ENCODE data around the gene MEIS2.

MEIS2 gene

GRCh38 chr15:37100109-37100965, at the start of gene MEIS2:
MEIS2 (minus strand) TSS chr15:37100549; CDS start chr15:37099466, 1,083 bp downstream.
- peak; percentile 65 to 69 for DNase-seq

- no peak for DNase-seq
Measured at GRCh38 chr15:37149146-37149545, 48.8 kb upstream of the MEIS2 start.

- DNase-seq: no peak
Measured at GRCh38 chr15:37148714-37149113, 48.4 kb upstream of the MEIS2 start.

GRCh38 chr15:37143351-37143750, 43.0 kb upstream of the MEIS2 start:
- DNase-seq: no peak

GRCh38 chr15:37142371-37142770, 42.0 kb upstream of the MEIS2 start:
- no peak for DNase-seq

- no peak for DNase-seq
Measured at GRCh38 chr15:37140531-37141058, 40.2 kb upstream of the MEIS2 start.

GRCh38 chr15:37138591-37139215, 38.4 kb upstream of the MEIS2 start:
- DNase-seq: no peak

GRCh38 chr15:37137221-37137620, 36.9 kb upstream of the MEIS2 start:
- no peak for DNase-seq

- DNase-seq: no peak
Measured at GRCh38 chr15:37136666-37137065, 36.3 kb upstream of the MEIS2 start.

- no peak for DNase-seq
Measured at GRCh38 chr15:37135225-37135624, 34.9 kb upstream of the MEIS2 start.

- DNase-seq: no peak
Measured at GRCh38 chr15:37134699-37135131, 34.4 kb upstream of the MEIS2 start.

- no peak for DNase-seq
Measured at GRCh38 chr15:37134244-37134643, 33.9 kb upstream of the MEIS2 start.

- DNase-seq: no peak
Measured at GRCh38 chr15:37133602-37134001, 33.3 kb upstream of the MEIS2 start.

GRCh38 chr15:37132826-37133417, 32.6 kb upstream of the MEIS2 start:
- no peak for DNase-seq

- no peak for DNase-seq
Measured at GRCh38 chr15:37131621-37132020, 31.3 kb upstream of the MEIS2 start.

GRCh38 chr15:37130356-37130755, 30.0 kb upstream of the MEIS2 start:
- no peak for DNase-seq

- DNase-seq: no peak
Measured at GRCh38 chr15:37125143-37125542, 24.8 kb upstream of the MEIS2 start.

- DNase-seq: no peak
Measured at GRCh38 chr15:37124331-37124730, 24.0 kb upstream of the MEIS2 start.

GRCh38 chr15:37122703-37123102, 22.4 kb upstream of the MEIS2 start:
- no peak for DNase-seq

- DNase-seq: no peak
Measured at GRCh38 chr15:37121492-37121891, 21.1 kb upstream of the MEIS2 start.

- DNase-seq: no peak
Measured at GRCh38 chr15:37117030-37117429, 16.7 kb upstream of the MEIS2 start.

- DNase-seq: no peak
Measured at GRCh38 chr15:37115538-37115937, 15.2 kb upstream of the MEIS2 start.

GRCh38 chr15:37112971-37113670, 12.8 kb upstream of the MEIS2 start:
- DNase-seq: no peak
